Measurements from ENCODE around the gene SLCO4A1.

The SLCO4A1 gene

GRCh38 chr20:62688083-62688482 lies 45.8 kb downstream of the SLCO4A1 start:
- H3K4me3 ChIP-seq (ENCODE audit: low read depth in 1 of 2, low read length in 1 of 2): no peak overlapping the region
- peaks cover under 1% of the 10 kb centered on the region for H3K27me3 ChIP-seq
- no peaks in the 10 kb centered on the region for H3K9me3 ChIP-seq
- peaks cover 22 to 38% of the 10 kb centered on the region in 2 experiments for H3K4me1 ChIP-seq (ENCODE audit: control insufficient read depth in 1 of 2, insufficient read depth in 1 of 2, low read depth in 1 of 2, low read length in 1 of 2)
- no peak overlapping the region for H3K27ac ChIP-seq
- no peaks in the 10 kb centered on the region for H3K36me3 ChIP-seq
- TF ChIP-seq CTCF (IDR thresholded peaks at IDR 0.05): no peak

GRCh38 chr20:62688855-62689460 lies 46.7 kb downstream of the SLCO4A1 start:
- TF ChIP-seq CTCF (IDR thresholded peaks at IDR 0.05): no peak
- Histone ChIP-seq H3K4me3 (ENCODE audit: low read depth in 1 of 2, low read length in 1 of 2) (no peak overlapping the region), H3K27ac (no peak overlapping the region), H3K4me1 (ENCODE audit: control insufficient read depth in 1 of 2, insufficient read depth in 1 of 2, low read depth in 1 of 2, low read length in 1 of 2) (peaks cover 18 to 31% of the 10 kb centered on the region in 2 experiments), H3K9me3 (no peaks in the 10 kb centered on the region), H3K27me3 (peaks cover 6% of the 10 kb centered on the region), H3K36me3 (no peaks in the 10 kb centered on the region)

GRCh38 chr20:62689861-62690260 lies 47.6 kb downstream of the SLCO4A1 start:
- H3K9me3 ChIP-seq: no peaks in the 10 kb centered on the region
- TF ChIP-seq CTCF (IDR thresholded peaks at IDR 0.05): no peak
- H3K4me3 ChIP-seq (ENCODE audit: low read depth in 1 of 2, low read length in 1 of 2): no peak overlapping the region
- peaks cover 18 to 22% of the 10 kb centered on the region in 2 experiments for H3K4me1 ChIP-seq (ENCODE audit: control insufficient read depth in 1 of 2, insufficient read depth in 1 of 2, low read depth in 1 of 2, low read length in 1 of 2)
- H3K27ac ChIP-seq: no peak overlapping the region
- no peaks in the 10 kb centered on the region for H3K36me3 ChIP-seq
- peaks cover 10% of the 10 kb centered on the region for H3K27me3 ChIP-seq

GRCh38 chr20:62690261-62690820 lies 48.0 kb downstream of the SLCO4A1 start:
- TF ChIP-seq CTCF (IDR thresholded peaks at IDR 0.05): no peak
- H3K4me3 ChIP-seq (ENCODE audit: low read depth in 1 of 2, low read length in 1 of 2): no peak overlapping the region
- no peak overlapping the region for H3K27ac ChIP-seq
- H3K4me1 ChIP-seq (ENCODE audit: control insufficient read depth in 1 of 2, insufficient read depth in 1 of 2, low read depth in 1 of 2, low read length in 1 of 2): peaks cover 18 to 19% of the 10 kb centered on the region in 2 experiments
- no peaks in the 10 kb centered on the region for H3K9me3 ChIP-seq
- no peaks in the 10 kb centered on the region for H3K36me3 ChIP-seq
- H3K27me3 ChIP-seq: peaks cover 10% of the 10 kb centered on the region

GRCh38 chr20:62691487-62691886 lies 49.2 kb downstream of the SLCO4A1 start:
- H3K27ac ChIP-seq: no peak overlapping the region
- peaks cover 10 to 17% of the 10 kb centered on the region in 2 experiments for H3K4me1 ChIP-seq (ENCODE audit: control insufficient read depth in 1 of 2, insufficient read depth in 1 of 2, low read depth in 1 of 2, low read length in 1 of 2)
- H3K36me3 ChIP-seq: no peaks in the 10 kb centered on the region
- TF ChIP-seq CTCF (IDR thresholded peaks at IDR 0.05): no peak
- H3K4me3 ChIP-seq (ENCODE audit: low read depth in 1 of 2, low read length in 1 of 2): no peak overlapping the region
- peaks cover 10% of the 10 kb centered on the region for H3K27me3 ChIP-seq
- no peaks in the 10 kb centered on the region for H3K9me3 ChIP-seq
